RWPE2 (cell line): ENCODE results near the gene SMURF1.
A peak's percentile ranks its signal among the peaks of the same experiment; 100 is the strongest.
"Not testable (repeated sequence)": the region's sequence is repeated elsewhere in the genome, so short reads cannot be mapped to it uniquely, and the experiment has no call there.

Experiments
- ATAC-seq: fragments of 200-7000 bp; cut with Tn5 transposase; 3 replicates; pipeline ENCODE4 v1.9.1; 2021; ENCODE audit warnings: low read depth
- DNase-seq: peaks from one replicate; pipeline ENCODE4 v3.0.0-alpha.2; 2020; ENCODE audit warnings: low spot score
- H3K27ac ChIP-seq: fragments of 450-650 bp; 2 replicates; pipeline ENCODE4 v1.5.1; 2017; ENCODE audit warnings: mild to moderate bottlenecking; ENCODE audit not compliant: poor library complexity, severe bottlenecking
- H3K27me3 ChIP-seq: fragments of 250-450 bp; sonication (Bioruptor Pico); 2 replicates; pipeline ENCODE4 v1.5.1; 2021; ENCODE audit warnings: mild to moderate bottlenecking, moderate library complexity; ENCODE audit not compliant: insufficient read depth, poor library complexity, severe bottlenecking
- H3K36me3 ChIP-seq: fragments of 250-450 bp; sonication (Bioruptor Pico); 2 replicates; pipeline ENCODE4 v1.5.1; 2020; ENCODE audit warnings: low read depth, mild to moderate bottlenecking, moderate library complexity
- H3K4me1 ChIP-seq: fragments of 250-450 bp; sonication (Bioruptor Pico); 2 replicates; pipeline ENCODE4 v1.5.1; 2021; ENCODE audit warnings: mild to moderate bottlenecking, moderate library complexity; ENCODE audit not compliant: insufficient read depth, poor library complexity, severe bottlenecking
- H3K4me3 ChIP-seq: fragments of 250-450 bp; sonication (Bioruptor Pico); 2 replicates; pipeline ENCODE4 v1.5.1; 2021; ENCODE audit warnings: mild to moderate bottlenecking, moderate library complexity; ENCODE audit not compliant: severe bottlenecking
- H3K9me3 ChIP-seq: fragments of 250-450 bp; sonication (Bioruptor Pico); 2 replicates; pipeline ENCODE4 v1.5.1; 2021; ENCODE audit warnings: mild to moderate bottlenecking, moderate library complexity; ENCODE audit not compliant: severe bottlenecking
- TF ChIP-seq, protein P1 (sequence below): fragments of 450-650 bp; IDR thresholded peaks from one replicate; pipeline ENCODE4 v1.5.1; 2017; ENCODE audit warnings: mild to moderate bottlenecking, moderate library complexity; ENCODE audit not compliant: poor library complexity, severe bottlenecking

The SMURF1 gene

DNA sequence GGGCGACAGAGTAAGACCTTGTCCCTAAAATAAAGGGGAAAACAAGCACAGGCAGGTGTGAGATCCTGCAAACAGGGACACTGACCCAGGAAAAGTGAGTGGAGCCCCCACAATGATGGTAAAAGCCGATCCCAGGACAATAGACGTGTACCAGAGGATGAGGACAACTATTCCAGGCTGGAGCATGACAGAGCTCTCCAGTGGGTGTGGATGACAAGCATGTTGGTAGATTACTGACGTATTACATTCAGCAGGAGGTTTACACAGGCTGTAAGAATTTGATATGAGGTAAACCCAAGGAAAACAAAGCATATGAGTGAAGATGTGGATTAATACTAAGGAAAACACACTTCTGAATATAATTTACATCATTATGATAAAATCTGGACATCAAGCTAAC is 27.8 kb upstream of the SMURF1 start:
- TF ChIP-seq, protein P1, sequence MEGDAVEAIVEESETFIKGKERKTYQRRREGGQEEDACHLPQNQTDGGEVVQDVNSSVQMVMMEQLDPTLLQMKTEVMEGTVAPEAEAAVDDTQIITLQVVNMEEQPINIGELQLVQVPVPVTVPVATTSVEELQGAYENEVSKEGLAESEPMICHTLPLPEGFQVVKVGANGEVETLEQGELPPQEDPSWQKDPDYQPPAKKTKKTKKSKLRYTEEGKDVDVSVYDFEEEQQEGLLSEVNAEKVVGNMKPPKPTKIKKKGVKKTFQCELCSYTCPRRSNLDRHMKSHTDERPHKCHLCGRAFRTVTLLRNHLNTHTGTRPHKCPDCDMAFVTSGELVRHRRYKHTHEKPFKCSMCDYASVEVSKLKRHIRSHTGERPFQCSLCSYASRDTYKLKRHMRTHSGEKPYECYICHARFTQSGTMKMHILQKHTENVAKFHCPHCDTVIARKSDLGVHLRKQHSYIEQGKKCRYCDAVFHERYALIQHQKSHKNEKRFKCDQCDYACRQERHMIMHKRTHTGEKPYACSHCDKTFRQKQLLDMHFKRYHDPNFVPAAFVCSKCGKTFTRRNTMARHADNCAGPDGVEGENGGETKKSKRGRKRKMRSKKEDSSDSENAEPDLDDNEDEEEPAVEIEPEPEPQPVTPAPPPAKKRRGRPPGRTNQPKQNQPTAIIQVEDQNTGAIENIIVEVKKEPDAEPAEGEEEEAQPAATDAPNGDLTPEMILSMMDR, result no peak
- no peak overlapping the region for H3K27ac ChIP-seq
- 0 out of 3 replicates have a peak, but pooled peaks have one; percentile 38 for ATAC-seq
- no peaks in the 10 kb centered on the region for H3K36me3 ChIP-seq
- H3K27me3 ChIP-seq, result no peaks in the 10 kb centered on the region
- H3K9me3 ChIP-seq, result no peaks in the 10 kb centered on the region
- H3K4me1 ChIP-seq, result no peaks in the 10 kb centered on the region
- no peak for DNase-seq
- H3K4me3 ChIP-seq, result no peak overlapping the region

DNA sequence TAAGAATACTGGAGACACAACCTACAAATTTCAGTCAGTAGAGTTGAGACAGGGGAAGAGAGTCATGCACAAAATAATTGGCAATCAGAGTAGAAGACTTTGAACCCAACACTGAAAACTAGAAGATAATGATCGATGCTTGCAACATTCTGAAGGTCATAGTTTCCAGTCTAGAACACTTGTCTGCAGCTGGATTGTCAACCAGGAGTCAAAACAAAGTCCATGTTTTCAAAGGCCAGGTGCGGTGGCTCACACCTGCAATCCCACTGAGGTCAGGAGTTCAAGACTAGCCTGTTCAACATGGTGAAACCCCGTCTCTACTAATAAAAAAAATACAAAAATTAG is 26.8 kb upstream of the SMURF1 start:
- Histone ChIP-seq H3K27ac (no peak overlapping the region), H3K36me3 (no peaks in the 10 kb centered on the region), H3K4me1 (no peaks in the 10 kb centered on the region), H3K27me3 (no peaks in the 10 kb centered on the region), H3K4me3 (no peak overlapping the region), H3K9me3 (no peaks in the 10 kb centered on the region)
- ATAC-seq (no peak), DNase-seq (no peak)
- TF ChIP-seq, protein P1, result no peak

DNA sequence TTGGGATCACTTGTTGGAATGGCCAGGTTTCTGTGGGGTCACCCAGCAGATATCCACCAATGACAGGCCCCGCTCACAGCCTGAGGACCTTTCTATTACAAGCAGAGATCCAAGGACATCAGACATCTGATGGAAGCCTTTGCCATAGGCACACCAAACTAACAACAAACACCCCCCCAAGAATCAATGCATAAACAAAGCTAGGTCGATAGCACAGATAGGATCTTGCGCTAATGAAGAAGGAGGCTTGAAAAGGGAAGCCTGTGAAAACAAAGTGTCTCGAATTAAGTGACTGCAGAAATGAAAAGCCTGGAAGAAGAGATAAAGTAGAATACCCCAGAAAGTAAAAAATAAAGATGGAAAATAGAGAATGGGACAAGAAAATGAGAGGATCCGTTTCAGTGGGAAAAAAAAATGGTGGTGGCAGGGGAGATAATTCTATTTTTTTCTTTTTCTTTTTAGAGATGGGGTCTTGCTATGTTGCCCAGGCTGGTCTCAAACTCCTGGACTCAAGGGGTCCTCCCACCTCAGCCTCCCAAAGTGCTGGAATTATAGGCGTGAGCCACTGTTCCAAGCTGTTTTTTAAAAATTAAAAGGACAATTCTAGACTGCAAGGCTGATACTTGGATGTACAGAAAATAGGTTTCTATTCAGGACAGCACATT is 26.3 kb upstream of the SMURF1 start:
- TF ChIP-seq, protein P1, result no peak
- Histone ChIP-seq H3K27ac (no peak overlapping the region), H3K9me3 (no peaks in the 10 kb centered on the region), H3K4me1 (no peaks in the 10 kb centered on the region), H3K36me3 (no peaks in the 10 kb centered on the region), H3K27me3 (no peaks in the 10 kb centered on the region), H3K4me3 (no peak overlapping the region)
- DNase-seq, result no peak
- ATAC-seq, result no peak

DNA sequence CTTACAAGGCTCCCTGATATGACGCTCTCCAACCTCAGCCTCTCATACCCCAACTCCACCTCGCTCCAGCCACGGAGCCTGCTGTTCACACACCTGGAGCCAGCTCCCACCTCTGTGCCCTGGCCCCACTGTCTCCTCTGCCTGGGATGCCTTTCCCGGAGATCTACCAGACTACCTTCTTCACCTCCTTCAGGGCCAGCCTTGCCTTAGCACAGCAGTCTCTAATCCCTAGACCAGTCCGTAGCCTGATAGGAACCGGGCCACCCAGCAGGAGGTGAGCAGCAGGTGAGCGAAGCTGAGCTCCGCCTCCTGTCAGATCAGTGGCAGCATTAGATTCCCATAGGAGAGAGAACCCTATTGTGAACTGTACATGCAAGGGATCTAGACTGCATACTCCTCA is 23.2 kb upstream of the SMURF1 start:
- Histone ChIP-seq H3K4me1 (peaks cover 6% of the 10 kb centered on the region), H3K27me3 (no peaks in the 10 kb centered on the region), H3K36me3 (no peaks in the 10 kb centered on the region), H3K4me3 (no peak overlapping the region), H3K9me3 (no peaks in the 10 kb centered on the region), H3K27ac (no peak overlapping the region)
- TF ChIP-seq, protein P1, result no peak
- DNase-seq, result no peak
- no peak for ATAC-seq

DNA sequence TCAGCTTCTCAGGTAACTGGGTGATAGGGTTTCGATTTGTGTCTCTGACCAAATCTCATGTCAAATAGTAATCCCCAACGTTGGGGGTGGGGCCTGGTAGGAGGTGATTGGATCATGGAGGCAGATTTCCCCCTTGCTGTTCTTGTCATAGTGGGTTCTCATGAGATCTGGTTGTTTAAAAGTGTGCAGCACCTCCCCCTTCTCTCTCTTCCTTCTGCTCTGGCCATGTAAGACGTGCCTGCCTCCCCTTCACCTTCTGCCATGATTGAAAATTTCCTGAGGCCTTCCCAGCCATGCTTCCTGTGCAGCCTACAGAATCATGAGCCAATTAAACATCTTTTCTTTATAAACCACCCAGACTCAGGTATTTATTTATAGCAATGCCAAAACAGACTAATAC is 21.9 kb upstream of the SMURF1 start:
- ATAC-seq, result no peak
- H3K36me3 ChIP-seq, result no peaks in the 10 kb centered on the region
- no peaks in the 10 kb centered on the region for H3K9me3 ChIP-seq
- H3K27ac ChIP-seq, result no peak overlapping the region
- no peak for DNase-seq
- H3K4me1 ChIP-seq, result peaks cover 6% of the 10 kb centered on the region
- TF ChIP-seq, protein P1, result no peak
- H3K4me3 ChIP-seq, result no peak overlapping the region
- no peaks in the 10 kb centered on the region for H3K27me3 ChIP-seq

DNA sequence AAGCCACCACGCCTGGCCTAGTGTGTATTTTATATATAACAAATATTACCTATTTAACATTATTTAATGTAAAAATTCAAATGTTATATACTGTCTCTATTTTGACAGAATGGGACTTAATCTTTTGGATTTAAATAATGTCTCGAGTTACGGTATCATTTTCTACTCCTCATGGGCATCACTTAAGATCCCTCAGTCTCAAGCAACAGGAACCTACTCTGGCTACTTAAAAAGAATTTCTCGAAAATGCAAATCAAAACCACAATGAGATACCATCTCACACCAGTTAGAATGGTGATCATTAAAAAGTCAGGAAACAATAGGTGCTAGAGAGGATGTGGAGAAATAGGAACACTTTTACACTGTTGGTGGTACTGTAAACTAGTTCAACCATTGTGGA is 19.8 kb upstream of the SMURF1 start:
- ATAC-seq, H3K4me3 ChIP-seq, DNase-seq, H3K36me3 ChIP-seq, H3K9me3 ChIP-seq, H3K4me1 ChIP-seq, H3K27ac ChIP-seq, H3K27me3 ChIP-seq: not testable (repeated sequence)
